ENCODE measurements around the gene RFTN1. TPM values are rescaled to one million over a fixed set of nuclear protein-coding genes. Genes with fewer than 3 reads are reported as not detected.
A peak's percentile ranks its signal among the peaks of the same experiment; 100 is the strongest.

RFTN1 gene
- total and polyA plus RNA-seq, 2 donors (not counting 1 experiment from before 2014, with no cell fraction given), result 32.4 to 156 TPM

DNA sequence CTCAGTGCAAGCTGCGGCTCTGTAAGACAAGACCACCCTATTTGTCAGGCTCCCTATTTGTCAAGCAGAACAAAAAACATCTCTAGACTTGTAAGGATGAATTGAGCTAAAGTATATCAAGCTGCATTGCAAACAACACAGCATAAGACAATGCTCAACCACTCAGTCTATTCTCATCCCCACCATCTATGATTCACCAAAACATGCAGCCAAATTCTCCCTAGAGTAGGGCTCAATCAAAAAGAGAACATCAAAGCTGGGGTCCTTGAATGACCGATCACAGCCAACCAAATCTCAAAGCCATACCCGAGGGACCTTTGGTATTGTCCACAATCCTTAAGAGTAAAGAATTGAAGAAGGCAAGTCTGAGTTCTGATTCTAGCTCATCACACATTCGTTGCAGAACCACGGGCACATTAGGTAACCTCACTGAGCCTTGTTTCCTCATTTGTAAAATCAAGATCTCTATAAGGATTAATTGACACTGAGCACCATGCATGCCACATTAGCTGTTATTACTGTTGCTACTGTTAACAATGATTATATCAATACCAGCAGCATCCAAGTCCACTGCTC is 31.2 kb downstream of the RFTN1 start:
- CTCF ChIA-PET, result interaction anchor here (0.9 to 2.9 kb wide), 6 partner anchors 10 to 118 kb away, joined by 3 to 11 read pairs (median 4); no protein-coding TSS in a partner anchor
- ATAC-seq (ENCODE audit: low read depth) (peak; percentile 56), DNase-seq (no peak)
- no CpG with 5 or more reads among the region's 5 CpGs for whole genome bisulfite sequencing (ENCODE audit: insufficient coverage)
- Histone ChIP-seq H3K4me1 (ENCODE audit: control insufficient read depth in 2 of 2, insufficient read depth in 2 of 2, low read length in 2 of 2) (peaks cover 70 to 81% of the 10 kb centered on the region in 2 donors), H3K9ac (ENCODE audit: low read length) (peak overlapping the region; percentile 42), H2AFZ (ENCODE audit: insufficient read depth, low read depth, low read length, poor library complexity, severe bottlenecking) (peak overlapping the region; percentile 45), H3K4me2 (replicated peaks; ENCODE audit: low read depth, low read length, poor library complexity, severe bottlenecking) (peak overlapping the region; percentile 69), H3K27me3 (replicated peaks in 1 of 4; ENCODE audit: control extremely low read depth in 1 of 4, control insufficient read depth in 3 of 4, insufficient read depth in 4 of 4, low read length in 3 of 4) (no peaks in the 10 kb centered on the region), H3K9me3 (ENCODE audit: control extremely low read depth in 1 of 3, control insufficient read depth in 2 of 3, insufficient read depth in 1 of 3, low read length in 2 of 3) (no peaks in the 10 kb centered on the region), H4K20me1 (ENCODE audit: control insufficient read depth, insufficient read depth, low read length, poor library complexity, severe bottlenecking) (no peaks in the 10 kb centered on the region), H3K79me2 (ENCODE audit: control insufficient read depth, insufficient read depth, low read length) (peaks cover 90% of the 10 kb centered on the region), H3K36me3 (replicated peaks in 1 of 2; ENCODE audit: control extremely low read depth in 1 of 2, control insufficient read depth in 1 of 2, extremely low read depth in 1 of 2, insufficient read depth in 2 of 2, low read length in 1 of 2) (peaks cover 0 to 18% of the 10 kb centered on the region in 2 experiments), H3K4me3 (ENCODE audit: control extremely low read depth in 1 of 5, extremely low read depth in 1 of 5, insufficient read depth in 1 of 5, low read depth in 2 of 5, low read length in 4 of 5) (peak overlapping the region in 4 of 5 experiments; percentile 18 to 38 (median 31)), H3K27ac (ENCODE audit: low read length in 2 of 2) (peak overlapping the region; percentile 64 to 74)
- Mint-ChIP-seq H3K9me3 (ENCODE audit: insufficient read depth) (no peaks in the 10 kb centered on the region), H3K4me1 (peaks cover 85% of the 10 kb centered on the region), H3K4me3 (peak overlapping the region; percentile 65), H3K27me3 (no peaks in the 10 kb centered on the region), H3K27ac (peak overlapping the region; percentile 74)
- TF ChIP-seq, protein P1, sequence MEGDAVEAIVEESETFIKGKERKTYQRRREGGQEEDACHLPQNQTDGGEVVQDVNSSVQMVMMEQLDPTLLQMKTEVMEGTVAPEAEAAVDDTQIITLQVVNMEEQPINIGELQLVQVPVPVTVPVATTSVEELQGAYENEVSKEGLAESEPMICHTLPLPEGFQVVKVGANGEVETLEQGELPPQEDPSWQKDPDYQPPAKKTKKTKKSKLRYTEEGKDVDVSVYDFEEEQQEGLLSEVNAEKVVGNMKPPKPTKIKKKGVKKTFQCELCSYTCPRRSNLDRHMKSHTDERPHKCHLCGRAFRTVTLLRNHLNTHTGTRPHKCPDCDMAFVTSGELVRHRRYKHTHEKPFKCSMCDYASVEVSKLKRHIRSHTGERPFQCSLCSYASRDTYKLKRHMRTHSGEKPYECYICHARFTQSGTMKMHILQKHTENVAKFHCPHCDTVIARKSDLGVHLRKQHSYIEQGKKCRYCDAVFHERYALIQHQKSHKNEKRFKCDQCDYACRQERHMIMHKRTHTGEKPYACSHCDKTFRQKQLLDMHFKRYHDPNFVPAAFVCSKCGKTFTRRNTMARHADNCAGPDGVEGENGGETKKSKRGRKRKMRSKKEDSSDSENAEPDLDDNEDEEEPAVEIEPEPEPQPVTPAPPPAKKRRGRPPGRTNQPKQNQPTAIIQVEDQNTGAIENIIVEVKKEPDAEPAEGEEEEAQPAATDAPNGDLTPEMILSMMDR (IDR thresholded peaks at IDR 0.05), result no peak
- no peak for TF ChIP-seq EZH2 (IDR thresholded peaks at IDR 0.05; ENCODE audit: borderline replicate concordance, insufficient read depth, low read depth, low read length, poor library complexity, severe bottlenecking)
- POLR2A ChIA-PET, result interaction anchor here (0.7 to 1.3 kb wide), 4 partner anchors 14 to 51 kb away, joined by 3 to 9 read pairs (median 4); partner anchors contain the start of gene RFTN1
- intact Hi-C loops (cut with micrococcal nuclease), result loop anchor here (1.0 to 5.0 kb wide), 4 partner anchors 15 to 50 kb away; no protein-coding TSS in a partner anchor

DNA sequence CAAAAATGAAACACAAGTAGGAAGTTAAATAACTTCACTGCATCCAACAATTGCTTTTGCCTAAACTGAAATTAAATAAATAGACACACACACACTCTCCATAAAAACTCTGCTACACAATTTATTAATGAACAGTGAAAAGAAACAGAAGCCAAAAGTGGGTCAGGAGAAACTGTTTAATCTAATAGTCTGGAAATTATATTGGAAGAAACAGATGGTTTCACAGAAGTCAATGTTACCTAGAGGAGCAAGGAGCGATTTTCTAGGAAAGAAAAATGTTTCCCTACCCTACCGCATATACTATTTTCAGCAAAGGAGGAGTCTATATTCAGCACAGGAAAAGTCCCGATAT is 32.0 kb downstream of the RFTN1 start:
- 6% methylated on average over 2 of the region's 3 CpGs for WGBS (ENCODE audit: insufficient coverage)
- Histone ChIP-seq H4K20me1 (ENCODE audit: control insufficient read depth, insufficient read depth, low read length, poor library complexity, severe bottlenecking) (no peaks in the 10 kb centered on the region), H3K9me3 (ENCODE audit: control extremely low read depth in 1 of 3, control insufficient read depth in 2 of 3, insufficient read depth in 1 of 3, low read length in 2 of 3) (no peaks in the 10 kb centered on the region), H3K27me3 (replicated peaks in 1 of 4; ENCODE audit: control extremely low read depth in 1 of 4, control insufficient read depth in 3 of 4, insufficient read depth in 4 of 4, low read length in 3 of 4) (no peaks in the 10 kb centered on the region), H3K4me1 (ENCODE audit: control insufficient read depth in 2 of 2, insufficient read depth in 2 of 2, low read length in 2 of 2) (peaks cover 77 to 88% of the 10 kb centered on the region in 2 donors), H3K4me2 (replicated peaks; ENCODE audit: low read depth, low read length, poor library complexity, severe bottlenecking) (peak overlapping the region; percentile 69), H3K27ac (ENCODE audit: low read length in 2 of 2) (peak overlapping the region; percentile 64 to 74), H3K9ac (ENCODE audit: low read length) (peak overlapping the region; percentile 42), H3K4me3 (ENCODE audit: control extremely low read depth in 1 of 5, extremely low read depth in 1 of 5, insufficient read depth in 1 of 5, low read depth in 2 of 5, low read length in 4 of 5) (peak overlapping the region in 4 of 5 experiments; percentile 12 to 38 (median 31)), H3K79me2 (ENCODE audit: control insufficient read depth, insufficient read depth, low read length) (peaks cover 90% of the 10 kb centered on the region), H3K36me3 (replicated peaks in 1 of 2; ENCODE audit: control extremely low read depth in 1 of 2, control insufficient read depth in 1 of 2, extremely low read depth in 1 of 2, insufficient read depth in 2 of 2, low read length in 1 of 2) (peaks cover 0 to 18% of the 10 kb centered on the region in 2 experiments), H2AFZ (ENCODE audit: insufficient read depth, low read depth, low read length, poor library complexity, severe bottlenecking) (peak overlapping the region; percentile 55)
- ChIA-PET CTCF (interaction anchor here (0.9 to 2.9 kb wide), 5 partner anchors 11 to 213 kb away, joined by 3 to 11 read pairs (median 3); no protein-coding TSS in a partner anchor), POLR2A (interaction anchor here (0.7 to 0.9 kb wide), 2 partner anchors 35 to 41 kb away, joined by 3 to 5 read pairs; no protein-coding TSS in a partner anchor)
- Mint-ChIP-seq H3K4me1 (peaks cover 88% of the 10 kb centered on the region), H3K9me3 (ENCODE audit: insufficient read depth) (no peaks in the 10 kb centered on the region), H3K27me3 (no peaks in the 10 kb centered on the region), H3K4me3 (peak overlapping the region; percentile 65), H3K27ac (peak overlapping the region; percentile 74)
- intact Hi-C loops (cut with micrococcal nuclease), result loop anchor here (5.0 kb wide), 1 partner anchor 49 kb away; no protein-coding TSS in a partner anchor
- no peak for ATAC-seq (ENCODE audit: low read depth)
- DNase-seq, result no peak
- TF ChIP-seq, protein P1 (IDR thresholded peaks at IDR 0.05), result no peak
- TF ChIP-seq EZH2 (IDR thresholded peaks at IDR 0.05; ENCODE audit: borderline replicate concordance, insufficient read depth, low read depth, low read length, poor library complexity, severe bottlenecking), result no peak
